IPS-18a (cell line): ENCODE results near the gene CCDC73.
"Not testable (repeated sequence)": the region's sequence is repeated elsewhere in the genome, so short reads cannot be mapped to it uniquely, and the experiment has no call there.

ENCODE experiments used
- H3K27ac ChIP-seq: one replicate; pipeline ENCODE4 v1.5.1; 2013; ENCODE audit warnings: low read length
- H3K27me3 ChIP-seq: one replicate; pipeline ENCODE4 v1.6.1; 2013; ENCODE audit warnings: mild to moderate bottlenecking, low read length; ENCODE audit not compliant: control insufficient read depth, insufficient read depth
- H3K36me3 ChIP-seq: one replicate; pipeline ENCODE4 v1.6.1; 2013; ENCODE audit warnings: low read depth, low read length; ENCODE audit not compliant: control insufficient read depth
- H3K4me1 ChIP-seq: one replicate; pipeline ENCODE4 v1.6.1; 2013; ENCODE audit warnings: low read depth, low read length; ENCODE audit not compliant: control insufficient read depth
- H3K4me3 ChIP-seq: one replicate; pipeline ENCODE4 v1.5.1; 2013; ENCODE audit warnings: low read length
- H3K9ac ChIP-seq: one replicate; pipeline ENCODE4 v1.6.1; 2013; ENCODE audit warnings: mild to moderate bottlenecking, low read length, moderate library complexity
- H3K9me3 ChIP-seq: one replicate; pipeline ENCODE4 v1.6.1; 2013; ENCODE audit warnings: low read depth, low read length; ENCODE audit not compliant: control insufficient read depth

CCDC73 gene

GRCh38 chr11:32792948-32793475 lies 1.4 kb downstream of the CCDC73 start:
- Histone ChIP-seq H3K4me1 (no peaks in the 10 kb centered on the region), H3K9me3 (no peaks in the 10 kb centered on the region), H3K27me3 (no peaks in the 10 kb centered on the region), H3K36me3 (no peaks in the 10 kb centered on the region), H3K27ac (no peak overlapping the region), H3K4me3 (peak overlapping the region; percentile 28), H3K9ac (no peak overlapping the region)

GRCh38 chr11:32792111-32792947 lies 2.1 kb downstream of the CCDC73 start:
- Histone ChIP-seq H3K27ac (no peak overlapping the region), H3K36me3 (no peaks in the 10 kb centered on the region), H3K4me1 (no peaks in the 10 kb centered on the region), H3K4me3 (peak overlapping the region; percentile 28), H3K9ac (no peak overlapping the region), H3K27me3 (no peaks in the 10 kb centered on the region), H3K9me3 (no peaks in the 10 kb centered on the region)

DNA sequence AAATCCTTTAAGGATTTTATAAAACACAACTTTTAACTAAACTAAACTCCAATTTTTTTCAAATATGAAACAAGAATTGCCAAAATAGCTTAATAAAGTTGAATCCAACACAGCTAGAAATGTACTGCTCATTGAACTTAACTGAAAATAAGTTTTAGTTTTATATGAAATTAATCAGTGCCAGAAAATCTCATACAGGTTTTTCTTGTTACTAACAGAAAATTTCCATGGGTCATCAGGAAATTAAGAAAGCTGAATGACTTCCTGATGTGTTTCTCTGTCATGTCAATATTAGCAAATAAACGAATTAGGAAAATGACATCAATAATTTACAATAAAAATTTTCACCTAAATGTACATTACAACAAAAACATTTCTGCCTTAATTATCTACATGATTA lies 3.5 kb downstream of the CCDC73 start:
- no peaks in the 10 kb centered on the region for H3K27me3 ChIP-seq
- H3K4me3 ChIP-seq = no peak overlapping the region
- no peak overlapping the region for H3K27ac ChIP-seq
- no peaks in the 10 kb centered on the region for H3K4me1 ChIP-seq
- H3K9me3 ChIP-seq = no peaks in the 10 kb centered on the region
- no peak overlapping the region for H3K9ac ChIP-seq
- H3K36me3 ChIP-seq = no peaks in the 10 kb centered on the region

GRCh38 chr11:32786811-32787210 lies 7.7 kb downstream of the CCDC73 start:
- H3K4me3 ChIP-seq = no peak overlapping the region
- H3K36me3 ChIP-seq = no peaks in the 10 kb centered on the region
- no peaks in the 10 kb centered on the region for H3K27me3 ChIP-seq
- H3K4me1 ChIP-seq = no peaks in the 10 kb centered on the region
- no peak overlapping the region for H3K9ac ChIP-seq
- H3K27ac ChIP-seq = no peak overlapping the region
- no peaks in the 10 kb centered on the region for H3K9me3 ChIP-seq

GRCh38 chr11:32785262-32785661 lies 9.2 kb downstream of the CCDC73 start:
- H3K4me1 ChIP-seq = no peaks in the 10 kb centered on the region
- H3K36me3 ChIP-seq = no peaks in the 10 kb centered on the region
- no peaks in the 10 kb centered on the region for H3K27me3 ChIP-seq
- H3K4me3 ChIP-seq = no peak overlapping the region
- no peak overlapping the region for H3K9ac ChIP-seq
- no peak overlapping the region for H3K27ac ChIP-seq
- H3K9me3 ChIP-seq = no peaks in the 10 kb centered on the region

DNA sequence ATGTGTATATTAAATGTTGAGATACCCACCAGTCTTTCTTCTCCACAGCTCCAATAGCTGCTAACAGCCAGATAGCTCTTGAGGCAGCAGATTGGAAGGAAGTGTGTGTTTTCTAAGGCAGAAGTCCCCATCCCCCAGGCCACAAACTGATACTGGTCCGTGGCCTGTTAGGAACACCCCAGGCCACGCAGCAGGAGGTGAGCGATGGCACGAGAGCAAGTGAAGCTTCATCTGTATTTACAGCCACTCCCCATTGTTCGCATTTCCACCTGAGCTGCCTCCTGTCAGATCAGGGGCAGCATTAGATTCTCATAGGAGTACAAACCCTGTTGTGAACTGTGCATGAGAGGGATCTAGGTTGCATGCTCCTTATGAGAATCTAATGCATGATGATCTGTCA lies 12.7 kb downstream of the CCDC73 start:
- Histone ChIP-seq H3K4me3 (no peak overlapping the region), H3K27me3 (no peaks in the 10 kb centered on the region), H3K9ac (no peak overlapping the region), H3K4me1 (no peaks in the 10 kb centered on the region), H3K27ac (no peak overlapping the region), H3K36me3 (no peaks in the 10 kb centered on the region), H3K9me3 (no peaks in the 10 kb centered on the region)

DNA sequence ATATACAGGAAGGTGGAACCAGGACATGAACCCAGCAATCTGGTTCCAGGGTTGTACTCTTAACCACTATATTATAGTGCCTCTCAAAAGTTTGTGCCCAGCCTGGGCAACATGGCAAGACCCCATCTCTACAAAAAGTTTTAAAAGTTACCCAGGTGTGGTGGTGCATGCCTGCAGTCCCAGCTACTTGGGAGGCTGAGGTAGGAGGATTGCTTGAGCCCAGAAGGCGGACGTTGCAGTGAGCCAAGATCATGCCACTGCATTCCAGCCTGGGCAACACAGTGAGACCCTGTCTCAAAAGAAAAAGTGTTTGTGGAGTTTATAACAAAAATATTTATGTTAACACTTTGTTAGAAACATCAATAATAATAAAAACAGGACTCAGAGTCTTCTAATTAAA lies 13.6 kb downstream of the CCDC73 start:
- H3K4me1 ChIP-seq, H3K4me3 ChIP-seq, H3K27ac ChIP-seq, H3K27me3 ChIP-seq, H3K36me3 ChIP-seq, H3K9ac ChIP-seq, H3K9me3 ChIP-seq: not testable (repeated sequence)

- H3K9me3 ChIP-seq = no peaks in the 10 kb centered on the region
- no peak overlapping the region for H3K4me3 ChIP-seq
- H3K27ac ChIP-seq = no peak overlapping the region
- H3K4me1 ChIP-seq = no peaks in the 10 kb centered on the region
- H3K9ac ChIP-seq = no peak overlapping the region
- no peaks in the 10 kb centered on the region for H3K36me3 ChIP-seq
- H3K27me3 ChIP-seq = no peaks in the 10 kb centered on the region
Measured at GRCh38 chr11:32779136-32779535, 15.3 kb downstream of the CCDC73 start.

DNA sequence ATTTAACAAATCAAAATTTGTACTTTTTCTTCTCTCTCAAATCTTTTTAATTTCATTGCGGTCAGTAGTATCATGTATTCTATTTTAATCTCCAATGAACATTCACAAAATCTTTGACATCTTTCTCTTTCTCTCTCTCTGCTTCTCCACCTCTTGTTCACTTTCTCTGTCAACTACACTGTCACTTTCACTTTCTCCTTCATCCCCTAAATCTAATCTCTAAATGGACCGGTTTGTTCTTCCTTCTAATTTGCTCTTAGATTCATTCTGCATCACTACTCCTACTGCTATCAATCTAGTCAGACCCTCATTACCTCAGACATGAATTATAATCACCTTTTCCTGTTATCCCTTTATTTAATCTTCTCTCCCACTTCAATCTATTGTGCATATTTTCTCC lies 18.6 kb downstream of the CCDC73 start:
- Histone ChIP-seq H3K36me3 (no peaks in the 10 kb centered on the region), H3K27ac (no peak overlapping the region), H3K4me1 (no peaks in the 10 kb centered on the region), H3K9ac (no peak overlapping the region), H3K4me3 (no peak overlapping the region), H3K9me3 (no peaks in the 10 kb centered on the region), H3K27me3 (no peaks in the 10 kb centered on the region)

- Histone ChIP-seq H3K36me3 (no peaks in the 10 kb centered on the region), H3K4me3 (no peak overlapping the region), H3K27me3 (no peaks in the 10 kb centered on the region), H3K27ac (no peak overlapping the region), H3K9ac (no peak overlapping the region), H3K9me3 (no peaks in the 10 kb centered on the region), H3K4me1 (no peaks in the 10 kb centered on the region)
Measured at GRCh38 chr11:32774081-32774480, 20.4 kb downstream of the CCDC73 start.

DNA sequence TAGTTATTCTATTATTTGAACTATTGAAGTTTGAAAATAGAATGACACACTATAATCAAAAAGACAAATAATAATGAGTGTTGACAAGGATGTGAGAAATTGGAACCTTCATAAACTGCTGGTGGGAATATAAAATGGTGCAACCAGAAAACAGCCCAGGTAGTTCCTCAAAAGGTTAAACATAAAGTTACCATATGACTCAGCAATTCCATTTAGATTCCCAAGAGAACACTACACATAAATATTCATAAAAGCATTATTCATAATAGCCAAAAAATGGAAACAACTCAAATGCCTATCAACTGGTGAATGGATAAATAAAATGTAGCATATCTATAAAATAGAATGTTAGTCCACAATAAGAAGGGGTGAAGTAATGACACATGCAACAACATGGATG lies 21.7 kb downstream of the CCDC73 start:
- Histone ChIP-seq H3K4me3 (no peak overlapping the region), H3K36me3 (no peaks in the 10 kb centered on the region), H3K9me3 (no peaks in the 10 kb centered on the region), H3K27ac (no peak overlapping the region), H3K4me1 (no peaks in the 10 kb centered on the region), H3K9ac (no peak overlapping the region), H3K27me3 (no peaks in the 10 kb centered on the region)

DNA sequence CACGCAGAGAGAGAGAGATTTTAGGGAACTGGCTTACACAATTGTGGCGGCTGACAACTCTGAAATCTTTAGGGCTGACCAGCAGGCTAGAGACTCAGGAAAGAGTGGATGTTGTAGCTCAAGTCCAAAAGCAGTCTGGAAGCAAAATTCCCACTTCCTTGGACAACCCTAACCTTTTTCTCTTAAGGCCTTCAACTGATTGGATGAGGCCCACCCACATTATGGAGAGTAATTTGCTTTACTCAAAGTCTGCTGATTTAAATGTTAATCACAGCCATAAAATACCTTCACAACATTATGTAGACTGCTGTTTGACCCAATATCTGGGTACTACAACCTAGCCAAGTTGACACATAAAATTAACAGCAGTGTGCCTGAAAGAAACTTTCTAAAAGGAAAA lies 32.7 kb downstream of the CCDC73 start:
- not testable (repeated sequence) for H3K9me3 ChIP-seq, H3K36me3 ChIP-seq, H3K9ac ChIP-seq, H3K27me3 ChIP-seq, H3K27ac ChIP-seq, H3K4me1 ChIP-seq, H3K4me3 ChIP-seq
